ENCODE measurements around the gene CCDC85B.
A peak's percentile ranks its signal among the peaks of the same experiment; 100 is the strongest.

The CCDC85B gene

DNA sequence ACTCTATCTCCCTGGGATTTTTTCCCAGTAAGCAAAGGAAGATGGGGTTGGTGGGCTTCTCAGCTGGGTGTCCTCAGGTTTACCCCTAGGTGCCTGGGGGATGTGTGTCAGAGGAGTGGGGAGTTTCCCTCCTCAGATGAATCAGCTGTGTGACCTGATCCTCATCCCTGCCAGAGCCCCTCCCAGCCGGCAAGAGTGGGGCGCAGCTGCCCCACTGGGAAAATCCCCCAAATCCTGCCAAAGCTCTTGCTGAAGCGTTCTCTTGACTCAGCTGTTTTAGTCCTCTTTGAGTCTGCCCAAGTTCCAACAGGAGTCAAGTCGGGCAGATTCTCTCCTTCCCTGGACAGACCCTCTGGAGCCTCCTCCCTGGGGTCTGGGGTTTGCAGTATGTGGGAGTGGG is 22.4 kb downstream of the CCDC85B start:
- peak; percentile 86 for DNase-seq (ENCODE audit: low read depth)

DNA sequence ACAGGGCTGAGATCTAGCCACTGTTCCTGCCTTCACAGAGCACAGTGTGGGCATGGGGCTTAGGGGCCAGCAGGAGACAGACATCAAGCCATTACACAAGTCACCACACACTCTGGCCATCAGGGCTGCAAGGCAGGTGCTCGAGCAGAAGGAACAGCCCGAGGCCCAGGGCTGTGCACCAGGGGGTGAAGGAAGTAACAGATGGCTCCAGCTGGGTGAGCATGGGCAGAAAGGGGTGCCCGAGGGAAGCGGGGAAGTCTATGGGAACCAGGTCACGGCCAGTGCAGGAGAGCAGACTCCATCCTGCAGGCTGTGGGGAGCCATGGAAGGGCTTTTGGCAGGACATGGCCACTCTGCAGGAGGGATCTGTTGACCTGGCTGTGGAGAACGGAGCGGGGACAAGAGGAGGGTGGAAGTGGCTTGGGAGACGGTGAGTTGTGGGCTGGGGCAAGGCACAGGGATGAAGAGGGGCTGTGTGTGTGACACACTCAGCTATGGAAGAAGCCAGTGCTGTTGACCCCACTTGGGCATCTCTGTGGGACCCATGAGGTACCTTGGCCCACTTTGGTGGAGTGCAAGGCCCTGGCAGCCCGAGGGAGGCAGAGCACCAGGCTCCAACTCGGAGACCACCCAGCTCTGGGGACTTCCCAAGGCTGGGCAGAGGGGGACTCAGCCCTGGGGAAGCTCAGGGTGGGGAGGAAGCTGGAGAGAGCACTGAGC is 24.8 kb downstream of the CCDC85B start:
- DNase-seq (ENCODE audit: low read depth), result no peak

DNA sequence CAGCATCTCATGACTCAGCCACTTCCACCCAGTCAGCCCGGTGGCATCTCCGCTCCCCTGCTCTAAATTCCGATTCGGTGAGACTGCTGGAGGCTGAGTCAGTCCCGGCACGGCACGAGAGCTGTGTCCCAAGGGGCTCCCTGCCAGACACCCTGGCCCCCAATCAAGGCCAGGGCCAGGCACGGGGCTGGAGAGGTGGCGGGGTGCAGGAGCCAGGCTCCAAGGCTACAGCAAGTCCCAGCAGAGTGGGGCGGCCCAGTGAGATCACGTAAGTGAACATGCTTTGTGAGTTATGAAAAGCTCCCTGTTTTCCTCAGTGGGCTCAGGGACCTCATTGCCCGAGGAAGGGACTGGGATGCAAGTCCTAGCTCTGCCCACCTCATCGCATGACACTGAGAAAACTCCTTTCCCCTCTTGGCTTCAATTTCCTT is 25.4 kb downstream of the CCDC85B start:
- peak; percentile 98 for DNase-seq (ENCODE audit: low read depth)

DNA sequence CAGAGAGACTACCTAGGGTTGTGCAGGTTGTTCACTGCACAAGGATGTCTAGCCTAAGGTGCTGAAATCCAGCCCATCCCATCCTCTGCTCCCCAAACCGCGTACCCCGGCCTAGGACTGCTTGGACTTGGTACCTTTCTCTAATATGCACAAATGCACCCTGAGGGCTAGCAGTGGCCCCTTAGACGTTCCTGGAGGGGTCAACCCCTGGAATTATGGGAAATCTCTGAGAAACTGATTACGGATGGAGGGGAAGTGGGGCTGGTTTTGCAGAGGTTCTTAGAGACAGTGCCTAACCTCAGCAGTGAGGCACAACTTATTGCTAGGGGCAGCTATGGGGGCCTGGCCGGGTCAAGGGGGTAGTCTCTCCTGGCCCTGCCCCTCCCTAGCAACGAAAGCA is 25.9 kb downstream of the CCDC85B start:
- DNase-seq (ENCODE audit: low read depth), result no peak

DNA sequence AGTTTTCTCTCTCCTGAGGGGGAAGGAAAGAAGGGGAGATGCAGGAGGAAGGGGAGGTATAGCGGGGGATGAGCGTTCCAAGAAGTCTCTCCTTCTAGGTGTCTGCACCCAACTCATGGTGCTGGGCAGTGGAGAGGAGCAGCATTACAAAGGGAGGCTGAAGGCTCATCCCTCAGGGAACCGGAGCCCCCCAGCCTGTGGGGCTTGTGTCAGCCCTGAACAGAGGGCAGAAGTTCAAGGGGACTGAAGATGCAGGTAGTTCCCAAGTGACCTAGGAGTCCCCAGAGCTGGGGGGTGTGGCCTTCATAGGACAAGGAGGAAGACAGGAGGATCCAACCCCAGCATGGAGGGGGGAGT is 26.6 kb downstream of the CCDC85B start:
- no peak for DNase-seq (ENCODE audit: low read depth)

DNA sequence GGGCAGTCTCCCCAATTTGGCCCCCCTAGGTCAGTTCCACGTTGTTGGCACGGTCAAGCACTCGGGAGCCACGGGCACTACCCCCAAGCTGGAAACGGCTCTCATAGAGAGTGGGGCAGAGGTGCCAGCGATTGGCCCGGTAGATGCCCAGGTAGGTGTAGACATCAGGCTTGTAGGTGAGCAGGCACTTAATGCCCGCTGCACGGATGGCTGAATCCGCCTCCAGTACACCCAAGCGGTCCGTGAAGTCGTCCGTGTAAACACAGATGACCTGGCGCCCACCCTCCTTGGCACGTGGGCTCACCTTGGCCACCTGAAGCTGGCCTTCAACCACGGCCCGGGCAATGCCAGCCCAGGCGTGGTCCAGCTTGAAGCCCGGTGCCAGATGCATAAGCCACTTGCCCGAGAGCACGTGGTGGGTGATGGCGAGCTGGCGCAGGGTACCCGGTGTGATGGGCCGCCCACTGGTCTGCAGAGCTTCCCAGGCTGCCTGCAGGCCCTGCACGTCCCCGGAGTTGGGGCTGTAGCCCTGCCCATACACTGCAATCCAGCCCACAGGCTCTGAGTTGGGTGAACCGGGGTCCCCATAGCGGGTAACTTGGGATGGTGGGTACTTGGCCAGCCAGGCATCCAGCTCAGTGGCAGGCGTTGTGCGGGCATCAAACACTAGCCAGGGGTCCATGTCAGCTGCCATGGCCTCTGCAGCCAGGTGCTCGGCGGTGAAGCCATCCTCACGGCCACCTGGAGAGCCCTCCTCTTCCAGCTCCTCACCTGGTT is 27.1 kb downstream of the CCDC85B start:
- DNase-seq (ENCODE audit: low read depth), result no peak

- DNase-seq (ENCODE audit: low read depth), result peak; percentile 44
These were observed 28.0 kb downstream of the CCDC85B start, which contains the start of gene C11orf68 for GRCh38 chr11:65918211-65919140. TSS of gene C11orf68 (minus strand) at chr11:65919062. CDS start at chr11:65919031, 31 bp downstream.

GRCh38 chr11:65919141-65919572 is 28.7 kb downstream of the CCDC85B start, which contains the start of gene DRAP1:
TSS of gene DRAP1 (plus strand) at chr11:65919426. CDS start at chr11:65919502, 76 bp downstream.
- DNase-seq (ENCODE audit: low read depth), result peak; percentile 99

DNA sequence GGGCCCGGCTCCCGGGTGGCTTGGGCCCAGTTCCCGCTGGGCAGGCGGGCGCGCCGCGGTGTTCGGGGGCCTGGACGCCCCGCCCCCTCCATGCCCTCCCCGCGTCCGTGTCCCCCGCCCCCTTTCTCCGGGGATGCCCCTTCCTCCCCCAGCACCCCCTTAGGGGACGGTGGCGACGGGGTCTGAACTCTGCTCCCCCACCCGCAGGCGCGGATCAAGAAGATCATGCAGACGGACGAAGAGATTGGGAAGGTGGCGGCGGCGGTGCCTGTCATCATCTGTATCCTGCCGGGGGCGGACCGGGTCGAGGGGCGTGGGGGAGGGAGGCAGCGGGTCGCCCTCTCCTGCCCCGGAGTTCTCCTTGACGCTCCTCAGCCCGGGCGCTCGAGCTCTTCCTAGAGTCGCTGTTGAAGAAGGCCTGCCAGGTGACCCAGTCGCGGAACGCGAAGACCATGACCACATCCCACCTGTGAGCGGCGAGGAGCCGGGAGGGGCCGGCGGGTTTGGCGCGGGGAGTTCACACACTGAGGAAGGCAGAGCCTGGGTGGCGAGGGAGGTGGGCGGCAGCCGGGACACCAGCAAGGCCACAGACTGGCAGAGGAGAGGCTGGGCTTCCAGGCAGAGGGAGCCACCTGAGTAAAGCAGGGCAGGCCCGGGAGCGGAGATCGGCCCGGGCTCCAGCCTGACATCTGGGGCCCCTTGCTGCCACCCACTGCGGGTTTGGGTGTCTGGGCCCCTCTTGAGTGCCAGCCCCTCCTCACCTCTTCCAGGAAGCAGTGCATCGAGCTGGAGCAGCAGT is 29.3 kb downstream of the CCDC85B start:
- no peak for DNase-seq (ENCODE audit: low read depth)

DNA sequence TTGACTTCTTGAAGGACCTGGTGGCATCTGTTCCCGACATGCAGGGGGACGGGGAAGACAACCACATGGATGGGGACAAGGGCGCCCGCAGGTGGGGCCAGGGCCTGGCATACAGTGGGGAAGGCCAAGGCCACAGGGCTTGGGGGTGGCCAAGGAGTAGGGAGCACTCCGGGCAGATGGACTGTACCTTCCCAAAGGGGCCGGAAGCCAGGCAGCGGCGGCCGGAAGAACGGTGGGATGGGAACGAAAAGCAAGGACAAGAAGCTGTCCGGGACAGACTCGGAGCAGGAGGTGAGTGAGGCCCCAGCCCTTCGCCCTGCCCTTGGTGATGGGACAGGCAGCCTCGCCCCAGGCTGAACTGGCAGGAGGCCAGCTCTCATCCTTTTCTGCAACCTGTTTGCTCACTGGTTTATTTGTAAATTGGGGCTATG is 29.9 kb downstream of the CCDC85B start:
- DNase-seq (ENCODE audit: low read depth), result no peak

DNA sequence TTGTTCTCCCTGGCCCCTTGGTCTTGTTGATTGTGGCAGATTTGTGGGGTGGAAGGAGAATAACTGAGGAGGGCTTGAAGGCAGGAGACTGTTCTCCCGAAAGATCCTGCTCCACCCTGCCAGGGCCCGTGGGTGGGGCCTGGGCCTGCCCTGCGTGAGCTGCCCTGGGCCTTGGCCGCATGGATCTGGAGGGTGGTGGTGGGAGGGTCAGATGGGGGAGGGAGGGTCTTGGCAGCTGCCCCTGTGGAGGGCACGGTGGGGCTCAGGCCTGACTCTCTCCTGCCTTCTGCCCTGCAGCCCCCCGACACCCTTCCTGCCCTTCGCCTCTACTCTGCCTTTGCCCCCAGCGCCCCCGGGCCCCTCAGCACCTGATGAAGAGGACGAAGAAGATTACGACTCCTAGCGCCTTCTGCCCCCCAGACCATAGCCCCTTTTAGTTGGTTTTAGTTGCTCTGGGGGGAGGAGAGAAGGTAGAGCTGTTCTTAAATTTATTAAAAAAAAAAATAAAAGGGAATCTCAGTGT is 30.6 kb downstream of the CCDC85B start:
- DNase-seq (ENCODE audit: low read depth), result no peak

- no peak for DNase-seq (ENCODE audit: low read depth)
These were observed 31.4 kb downstream of the CCDC85B start for GRCh38 chr11:65921876-65922275.

- no peak for DNase-seq (ENCODE audit: low read depth)
These were observed 32.1 kb downstream of the CCDC85B start for GRCh38 chr11:65922565-65922964.

DNA sequence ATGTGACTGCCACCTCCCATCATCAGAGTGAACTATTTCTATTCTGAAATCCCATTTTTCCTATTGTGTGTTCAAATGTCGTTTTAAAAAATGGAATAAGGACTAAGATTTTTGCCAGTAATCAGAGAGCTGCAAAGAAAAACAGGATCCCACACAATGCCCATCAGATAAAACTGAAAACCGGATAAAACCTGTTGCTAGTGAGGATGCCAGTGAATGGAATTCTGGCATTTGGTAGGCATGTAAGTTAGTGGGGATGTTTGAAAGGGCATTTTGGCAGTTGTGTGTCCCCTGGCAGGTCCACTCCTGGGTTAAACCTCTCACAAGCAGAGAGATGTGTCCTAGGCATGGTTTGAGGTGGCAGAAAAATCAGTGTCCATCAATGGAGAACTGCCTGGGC is 34.9 kb downstream of the CCDC85B start:
- DNase-seq (ENCODE audit: low read depth), result no peak

GRCh38 chr11:65927904-65928397 is 37.5 kb downstream of the CCDC85B start:
- peak; percentile 31 for DNase-seq (ENCODE audit: low read depth)

DNA sequence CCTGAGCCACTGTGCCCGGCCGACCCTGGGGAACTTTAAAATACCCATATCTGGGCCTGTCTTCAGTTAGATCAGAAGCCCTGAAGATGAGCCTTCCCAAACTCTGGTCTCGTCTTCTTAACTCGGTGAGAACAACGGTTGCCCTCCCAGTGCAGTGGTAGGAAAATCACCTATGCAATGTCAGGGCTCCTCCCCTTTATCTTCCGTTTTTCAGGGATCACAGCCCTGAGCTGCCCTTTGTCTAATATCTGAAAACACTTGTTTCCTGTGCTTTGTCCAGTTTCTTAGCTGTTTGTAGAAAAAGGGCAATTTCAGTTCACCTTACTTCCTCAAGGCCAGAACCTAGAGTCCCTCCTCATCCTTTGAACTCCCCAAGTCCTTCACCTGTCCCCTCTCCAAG is 38.2 kb downstream of the CCDC85B start:
- no peak for DNase-seq (ENCODE audit: low read depth)

GRCh38 chr11:65931773-65932557 is 41.5 kb downstream of the CCDC85B start:
- no peak for DNase-seq (ENCODE audit: low read depth)

DNA sequence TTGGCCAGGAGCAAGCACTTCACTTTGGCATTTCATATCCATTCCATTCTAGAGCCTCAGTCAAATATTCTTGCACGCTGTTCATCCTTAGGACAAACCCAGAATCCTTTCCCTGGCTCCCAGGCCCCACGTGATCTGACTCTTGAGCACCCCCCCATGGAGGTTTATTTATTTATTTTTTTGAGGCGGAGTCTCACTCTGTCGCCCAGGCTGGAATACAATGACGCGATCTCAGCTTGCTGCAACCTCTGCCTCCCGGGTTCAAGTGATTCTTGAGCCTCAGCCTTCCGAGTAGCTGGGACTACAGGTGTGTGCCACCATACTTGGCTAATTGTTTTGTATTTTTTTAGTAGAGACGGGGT is 42.1 kb downstream of the CCDC85B start:
- peak; percentile 18 for DNase-seq (ENCODE audit: low read depth)

GRCh38 chr11:65934014-65934413 is 43.5 kb downstream of the CCDC85B start:
- DNase-seq (ENCODE audit: low read depth), result peak; percentile 25

- no peak for DNase-seq (ENCODE audit: low read depth)
These were observed 47.3 kb downstream of the CCDC85B start for GRCh38 chr11:65937766-65938165.
